PC-9 (cell line): ENCODE measurements around the gene PDE11A. TPM values are rescaled to one million over a fixed set of nuclear protein-coding genes. Genes with fewer than 3 reads are reported as not detected.

Experiments used
- BruUV-seq: library from RNA; stranded (reverse); fragments of 400-500 nt; replicated peaks from 2 replicates; lab custom pipeline; 2021; lab: Mats Ljungman, UMichigan
- CTCF ChIA-PET: fragments of 300-600 bp; sonication (Branson Sonifier 250); formaldehyde crosslinking; loops from one replicate; lab custom pipeline; 2022; ENCODE audit warnings: antibody characterized with exemption; lab: Charles Lee
- POLR2A ChIA-PET: fragments of 300-600 bp; sonication (Branson Sonifier 250); formaldehyde crosslinking; loops from one replicate; lab custom pipeline; 2022; ENCODE audit warnings: antibody characterized with exemption; ENCODE audit not compliant: unreplicated experiment; lab: Charles Lee
- DNase-seq, 2 experiments: peaks; one replicate each; pipeline versions ENCODE4 v3.0.0 to v3.0.0-alpha.2; 2015 to 2022; ENCODE audit warnings: mixed read lengths in 1 of 2
- H2AFZ ChIP-seq: fragments of 200-600 bp; sonication (generic); 2 replicates; pipeline ENCODE4 v1.8.1; 2017; ENCODE audit warnings: antibody characterized with exemption
- H3F3A ChIP-seq: fragments of 200-600 bp; sonication (generic); 2 replicates; pipeline ENCODE4 v1.8.1; 2017; ENCODE audit warnings: antibody characterized with exemption, mild to moderate bottlenecking, low read depth; ENCODE audit not compliant: insufficient read depth
- H3K27ac ChIP-seq: fragments of 200-600 bp; sonication (generic); 2 replicates; pipeline ENCODE4 v1.6.1; 2016; ENCODE audit warnings: mixed run types
- H3K27me3 ChIP-seq: fragments of 200-600 bp; sonication (generic); 2 replicates; pipeline ENCODE4 v1.6.1; 2016; ENCODE audit warnings: low read depth, mixed run types; ENCODE audit not compliant: insufficient read depth
- H3K36me3 ChIP-seq: fragments of 200-600 bp; sonication (generic); 2 replicates; pipeline ENCODE4 v1.6.1; 2016; ENCODE audit warnings: low read depth, mixed run types
- H3K4me1 ChIP-seq: fragments of 200-600 bp; sonication (generic); replicated peaks from 2 replicates; pipeline ENCODE4 v1.6.1; 2016; ENCODE audit warnings: mixed run types; ENCODE audit not compliant: insufficient read depth
- H3K4me2 ChIP-seq: fragments of 200-600 bp; sonication (generic); 2 replicates; pipeline ENCODE4 v1.6.1; 2017; ENCODE audit warnings: mixed run types
- H3K4me3 ChIP-seq: fragments of 200-600 bp; sonication (generic); 2 replicates; pipeline ENCODE4 v1.6.1; 2016; ENCODE audit warnings: mixed run types
- H3K79me2 ChIP-seq: fragments of 200-600 bp; sonication (generic); 2 replicates; pipeline ENCODE4 v1.6.1; 2017; ENCODE audit warnings: low read depth, mixed run types
- H3K9me2 ChIP-seq: fragments of 200-600 bp; sonication (generic); 2 replicates; pipeline ENCODE4 v1.8.1; 2017; ENCODE audit warnings: mild to moderate bottlenecking; ENCODE audit not compliant: insufficient read depth
- H3K9me3 ChIP-seq: fragments of 200-600 bp; sonication (generic); 2 replicates; pipeline ENCODE4 v1.8.1; 2016; ENCODE audit warnings: low read depth; ENCODE audit not compliant: insufficient read depth
- H4K20me1 ChIP-seq: fragments of 200-600 bp; sonication (generic); 2 replicates; pipeline ENCODE4 v1.8.1; 2017; ENCODE audit not compliant: insufficient read depth
- CTCF ChIP-seq: fragments of 200-600 bp; sonication (generic); conservative IDR thresholded peaks from 2 replicates; pipeline ENCODE4 v1.6.1; 2017; ENCODE audit warnings: mixed run types, antibody characterized with exemption, mild to moderate bottlenecking, moderate library complexity
- EZH2 ChIP-seq: fragments of 200-600 bp; sonication (generic); IDR thresholded peaks from 2 replicates; pipeline ENCODE4 v1.8.0; 2017; ENCODE audit warnings: antibody characterized with exemption, low read depth
- intact Hi-C: fragments of 100-400 bp; cut with micrococcal nuclease; formaldehyde crosslinking; loops from one replicate; pipeline ENCODE4 v1.10.0; 2022; ENCODE audit not compliant: unreplicated experiment
- total RNA-seq: library from RNA; stranded (reverse); gene quantifications from 2 replicates; pipeline ENCODE4 v1.2.3, GENCODE V29; 2021

PDE11A gene
- total RNA-seq, 1 experiment from 2014 or later, result 1.4 TPM

GRCh38 chr2:177728920-177729319, 343.7 kb downstream of the PDE11A start:
- POLR2A ChIA-PET, result no interaction called here
- H3K9me2 ChIP-seq, result no peaks in the 10 kb centered on the region
- BruUV-seq, result no TSS peak
- no peaks in the 10 kb centered on the region for H3K9me3 ChIP-seq
- no peak overlapping the region for H3K27ac ChIP-seq
- CTCF ChIA-PET, result no interaction called here
- no peak overlapping the region for H3K4me2 ChIP-seq
- H3F3A ChIP-seq, result no peaks in the 10 kb centered on the region
- no peaks in the 10 kb centered on the region for H4K20me1 ChIP-seq
- TF ChIP-seq EZH2 (no peak), CTCF (no peak)
- intact Hi-C loops, result loop anchor here (10.0 kb wide), 1 partner anchor 464 kb away; the partner anchor contains the start of gene NFE2L2
- DNase-seq, result no peak
- H2AFZ ChIP-seq, result no peak overlapping the region
- H3K4me3 ChIP-seq, result no peak overlapping the region
- no peaks in the 10 kb centered on the region for H3K36me3 ChIP-seq
- H3K27me3 ChIP-seq, result no peaks in the 10 kb centered on the region
- H3K4me1 ChIP-seq, result no peaks in the 10 kb centered on the region
- no peaks in the 10 kb centered on the region for H3K79me2 ChIP-seq

- Histone ChIP-seq H4K20me1 (no peaks in the 10 kb centered on the region), H3K36me3 (no peaks in the 10 kb centered on the region), H3K27me3 (no peaks in the 10 kb centered on the region), H3K9me2 (no peaks in the 10 kb centered on the region), H2AFZ (no peak overlapping the region), H3K4me1 (no peaks in the 10 kb centered on the region), H3K4me3 (no peak overlapping the region), H3K4me2 (no peak overlapping the region), H3K79me2 (no peaks in the 10 kb centered on the region), H3F3A (no peaks in the 10 kb centered on the region), H3K9me3 (no peaks in the 10 kb centered on the region), H3K27ac (no peak overlapping the region)
- no TSS peak for BruUV-seq
- intact Hi-C loops, result loop anchor here (10.0 kb wide), 1 partner anchor 464 kb away; the partner anchor contains the start of gene NFE2L2
- CTCF ChIA-PET, result no interaction called here
- POLR2A ChIA-PET, result no interaction called here
- no peak for DNase-seq
- TF ChIP-seq CTCF (no peak), EZH2 (no peak)
Observed at GRCh38 chr2:177728399-177728765, 344.2 kb downstream of the PDE11A start.

- ChIA-PET CTCF (no interaction called here), POLR2A (no interaction called here)
- no peaks in the 10 kb centered on the region for H4K20me1 ChIP-seq
- H3K4me1 ChIP-seq, result no peaks in the 10 kb centered on the region
- H3K36me3 ChIP-seq, result no peaks in the 10 kb centered on the region
- no peak overlapping the region for H3K27ac ChIP-seq
- no peaks in the 10 kb centered on the region for H3F3A ChIP-seq
- BruUV-seq, result no TSS peak
- no peak overlapping the region for H2AFZ ChIP-seq
- H3K79me2 ChIP-seq, result no peaks in the 10 kb centered on the region
- H3K4me3 ChIP-seq, result no peak overlapping the region
- H3K9me2 ChIP-seq, result no peaks in the 10 kb centered on the region
- TF ChIP-seq EZH2 (no peak), CTCF (no peak)
- intact Hi-C loops, result loop anchor here (10.0 kb wide), 1 partner anchor 463 kb away; the partner anchor contains the start of gene NFE2L2
- H3K9me3 ChIP-seq, result no peaks in the 10 kb centered on the region
- no peaks in the 10 kb centered on the region for H3K27me3 ChIP-seq
- DNase-seq, result no peak
- no peak overlapping the region for H3K4me2 ChIP-seq
Observed at GRCh38 chr2:177727577-177728398, 344.8 kb downstream of the PDE11A start.
